ENCODE measurements around the gene STK11.

STK11 gene

DNA sequence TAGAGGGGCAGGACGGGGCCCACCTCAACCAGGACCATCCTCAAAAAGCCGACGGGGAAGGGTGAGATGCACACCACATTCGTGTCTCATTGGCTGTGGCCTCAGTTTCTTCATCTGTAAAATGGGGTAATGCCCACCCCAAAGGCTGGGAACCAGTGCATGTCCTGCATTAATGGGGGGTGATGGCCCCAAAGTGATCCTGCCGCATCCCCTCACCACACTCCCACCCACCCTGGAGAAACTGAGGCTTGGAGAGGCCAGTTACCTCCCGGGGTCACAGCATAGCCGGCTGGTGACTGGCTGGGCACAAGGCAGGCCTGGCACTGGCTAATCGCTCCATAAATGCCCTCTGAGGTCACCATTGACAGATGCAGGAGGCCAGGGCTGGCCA is 42.2 kb downstream of the STK11 start:
- no peak for DNase-seq (ENCODE audit: extremely low read depth, low read depth)
- TF ChIP-seq CTCF (IDR thresholded peaks at IDR 0.05; ENCODE audit: low read depth, low read length) = no peak

GRCh38 chr19:1248139-1248785 is 42.7 kb downstream of the STK11 start, which contains the start of gene MIDN:
TSS of gene MIDN (plus strand) at chr19:1248583. CDS start at chr19:1250297, 1,714 bp downstream.
- peak; percentile 32 for TF ChIP-seq CTCF (IDR thresholded peaks at IDR 0.05; ENCODE audit: low read depth, low read length)
- DNase-seq (ENCODE audit: extremely low read depth, low read depth) = peak; percentile 79

GRCh38 chr19:1248786-1249297 is 43.3 kb downstream of the STK11 start:
- peak; percentile 21 for TF ChIP-seq CTCF (IDR thresholded peaks at IDR 0.05; ENCODE audit: low read depth, low read length)
- no peak for DNase-seq (ENCODE audit: extremely low read depth, low read depth)

- DNase-seq (ENCODE audit: extremely low read depth, low read depth) = peak; percentile 95
- TF ChIP-seq CTCF (IDR thresholded peaks at IDR 0.05; ENCODE audit: low read depth, low read length) = no peak
Measured at GRCh38 chr19:1249298-1249989, 43.9 kb downstream of the STK11 start.

GRCh38 chr19:1249990-1250436 is 44.4 kb downstream of the STK11 start:
- TF ChIP-seq CTCF (IDR thresholded peaks at IDR 0.05; ENCODE audit: low read depth, low read length) = no peak

GRCh38 chr19:1250437-1251260 is 45.1 kb downstream of the STK11 start:
- no peak for TF ChIP-seq CTCF (IDR thresholded peaks at IDR 0.05; ENCODE audit: low read depth, low read length)
- DNase-seq (ENCODE audit: extremely low read depth, low read depth) = no peak

More at GRCh38 chr19:1249990-1250436, 44.4 kb downstream of the STK11 start:
- DNase-seq (ENCODE audit: extremely low read depth, low read depth) = no peak

Data from AG09319 (cell line).